ENCODE measurements around the gene TET2. TPM values are rescaled to one million over a fixed set of nuclear protein-coding genes. Genes with fewer than 3 reads are reported as not detected.

TET2 gene
- total RNA-seq, 2 donors from 2014 or later: 12.0 to 15.5 TPM

- Mint-ChIP-seq H3K27ac (no peak overlapping the region), H3K27me3 (ENCODE audit: insufficient read depth) (no peaks in the 10 kb centered on the region), H3K9me3 (no peaks in the 10 kb centered on the region), H3K36me3 (ENCODE audit: low read depth) (peaks cover 17% of the 10 kb centered on the region), H3K4me1 (no peaks in the 10 kb centered on the region), H3K4me3 (no peak overlapping the region)
- Histone ChIP-seq H3K4me3 (ENCODE audit: low read length) (no peak overlapping the region), H3K9me3 (ENCODE audit: control insufficient read depth, low read length) (no peaks in the 10 kb centered on the region), H3K4me1 (ENCODE audit: control insufficient read depth, insufficient read depth, low read length) (no peaks in the 10 kb centered on the region), H3K27me3 (ENCODE audit: control insufficient read depth, insufficient read depth, low read length, poor library complexity, severe bottlenecking) (no peaks in the 10 kb centered on the region), H3K9ac (ENCODE audit: extremely low read depth, low read length, poor library complexity, severe bottlenecking) (no peak overlapping the region), H3K36me3 (ENCODE audit: control insufficient read depth, insufficient read depth, low read length) (peaks cover 16% of the 10 kb centered on the region), H3K27ac (ENCODE audit: low read depth, low read length) (no peak overlapping the region)
- WGBS, 2 experiments (ENCODE audit: insufficient coverage in 1 of 2, insufficient read length in 1 of 2): 95 to 100% methylated on average over 2 to 4 of the region's 4 CpGs
- DNase-seq: no peak
- no peak for TF ChIP-seq CTCF (conservative IDR thresholded peaks at IDR 0.05)
Measured at GRCh38 chr4:105236202-105236915, 89.7 kb downstream of the TET2 start.

- H3K27ac ChIP-seq (ENCODE audit: low read depth, low read length): no peak overlapping the region
- TF ChIP-seq CTCF (conservative IDR thresholded peaks at IDR 0.05): no peak
- Mint-ChIP-seq H3K27me3 (ENCODE audit: insufficient read depth) (no peaks in the 10 kb centered on the region), H3K27ac (no peak overlapping the region), H3K4me1 (no peaks in the 10 kb centered on the region), H3K36me3 (ENCODE audit: low read depth) (peaks cover 17% of the 10 kb centered on the region), H3K9me3 (no peaks in the 10 kb centered on the region), H3K4me3 (no peak overlapping the region)
- peaks cover 16% of the 10 kb centered on the region for H3K36me3 ChIP-seq (ENCODE audit: control insufficient read depth, insufficient read depth, low read length)
- H3K27me3 ChIP-seq (ENCODE audit: control insufficient read depth, insufficient read depth, low read length, poor library complexity, severe bottlenecking): no peaks in the 10 kb centered on the region
- whole genome bisulfite sequencing, 2 experiments (ENCODE audit: insufficient coverage in 1 of 2, insufficient read length in 1 of 2): 93 to 100% methylated on average over 2 of the region's 2 CpGs
- no peak overlapping the region for H3K4me3 ChIP-seq (ENCODE audit: low read length)
- no peak overlapping the region for H3K9ac ChIP-seq (ENCODE audit: extremely low read depth, low read length, poor library complexity, severe bottlenecking)
- no peaks in the 10 kb centered on the region for H3K4me1 ChIP-seq (ENCODE audit: control insufficient read depth, insufficient read depth, low read length)
- H3K9me3 ChIP-seq (ENCODE audit: control insufficient read depth, low read length): no peaks in the 10 kb centered on the region
- DNase-seq: no peak
Measured at GRCh38 chr4:105236916-105237311, 90.2 kb downstream of the TET2 start.

GRCh38 chr4:105240037-105240436 is 93.4 kb downstream of the TET2 start:
- 95% methylated on average over 2 to 5 of the region's 5 CpGs for WGBS, 2 experiments (ENCODE audit: insufficient coverage in 1 of 2, insufficient read length in 1 of 2)
- no peaks in the 10 kb centered on the region for H3K9me3 Mint-ChIP-seq
- peaks cover 16% of the 10 kb centered on the region for H3K36me3 Mint-ChIP-seq (ENCODE audit: low read depth)
- no peaks in the 10 kb centered on the region for H3K27me3 ChIP-seq (ENCODE audit: control insufficient read depth, insufficient read depth, low read length, poor library complexity, severe bottlenecking)
- no peaks in the 10 kb centered on the region for H3K4me1 Mint-ChIP-seq
- H3K27ac ChIP-seq (ENCODE audit: low read depth, low read length): no peak overlapping the region
- H3K27me3 Mint-ChIP-seq (ENCODE audit: insufficient read depth): no peaks in the 10 kb centered on the region
- no peak overlapping the region for H3K4me3 Mint-ChIP-seq
- DNase-seq: no peak
- H3K9ac ChIP-seq (ENCODE audit: extremely low read depth, low read length, poor library complexity, severe bottlenecking): no peak overlapping the region
- H3K4me3 ChIP-seq (ENCODE audit: low read length): no peak overlapping the region
- no peaks in the 10 kb centered on the region for H3K4me1 ChIP-seq (ENCODE audit: control insufficient read depth, insufficient read depth, low read length)
- no peak overlapping the region for H3K27ac Mint-ChIP-seq
- no peaks in the 10 kb centered on the region for H3K9me3 ChIP-seq (ENCODE audit: control insufficient read depth, low read length)
- peaks cover 9% of the 10 kb centered on the region for H3K36me3 ChIP-seq (ENCODE audit: control insufficient read depth, insufficient read depth, low read length)
- no peak for TF ChIP-seq CTCF (conservative IDR thresholded peaks at IDR 0.05)

All from endodermal cell (in vitro differentiated cells).